ENCODE data around the gene ANKRD39. TPM values are rescaled to one million over a fixed set of nuclear protein-coding genes. Genes with fewer than 3 reads are reported as not detected.

The ANKRD39 gene
- total and polyA plus RNA-seq, 10 of the 15 experiments (the other 5 are each of a cell fraction or from before 2014, with no cell fraction given): 7.4 to 36.2 (median 23.7) TPM

DNA sequence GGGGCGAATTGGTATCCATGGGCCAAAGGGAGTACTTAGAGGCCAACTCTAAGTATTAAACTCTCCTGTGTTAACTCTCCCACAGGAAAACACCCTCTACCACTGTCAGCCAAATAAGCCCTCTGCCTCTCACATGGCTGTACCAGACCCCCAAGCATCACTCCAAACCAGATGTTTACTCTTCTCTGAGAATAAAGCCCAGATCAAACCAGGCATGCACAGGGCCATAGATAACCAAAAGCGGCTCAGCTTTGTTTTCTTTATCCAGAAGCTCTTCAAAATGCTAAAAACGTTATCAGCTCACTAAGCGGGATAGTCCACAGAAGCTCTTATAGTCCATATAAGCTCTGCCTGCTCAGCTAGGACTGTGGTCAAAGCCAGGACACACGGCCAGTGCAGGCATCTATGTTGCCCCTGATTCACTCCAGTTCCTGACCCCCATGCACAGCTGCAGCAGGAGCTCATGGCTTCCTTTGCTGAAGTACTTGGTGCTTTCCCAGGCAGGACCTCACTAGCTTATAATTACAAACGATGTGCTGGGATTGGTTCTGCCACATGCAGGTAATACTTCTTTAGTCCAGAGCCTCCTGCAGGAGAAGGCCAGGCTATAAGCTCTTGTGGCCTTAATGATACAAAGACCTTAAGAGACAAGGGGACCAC is 33.0 kb upstream of the ANKRD39 start (continued):
- TF ChIP-seq, protein P1, sequence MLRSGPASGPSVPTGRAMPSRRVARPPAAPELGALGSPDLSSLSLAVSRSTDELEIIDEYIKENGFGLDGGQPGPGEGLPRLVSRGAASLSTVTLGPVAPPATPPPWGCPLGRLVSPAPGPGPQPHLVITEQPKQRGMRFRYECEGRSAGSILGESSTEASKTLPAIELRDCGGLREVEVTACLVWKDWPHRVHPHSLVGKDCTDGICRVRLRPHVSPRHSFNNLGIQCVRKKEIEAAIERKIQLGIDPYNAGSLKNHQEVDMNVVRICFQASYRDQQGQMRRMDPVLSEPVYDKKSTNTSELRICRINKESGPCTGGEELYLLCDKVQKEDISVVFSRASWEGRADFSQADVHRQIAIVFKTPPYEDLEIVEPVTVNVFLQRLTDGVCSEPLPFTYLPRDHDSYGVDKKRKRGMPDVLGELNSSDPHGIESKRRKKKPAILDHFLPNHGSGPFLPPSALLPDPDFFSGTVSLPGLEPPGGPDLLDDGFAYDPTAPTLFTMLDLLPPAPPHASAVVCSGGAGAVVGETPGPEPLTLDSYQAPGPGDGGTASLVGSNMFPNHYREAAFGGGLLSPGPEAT (IDR thresholded peaks at IDR 0.05; ENCODE audit: low read depth): no peak

DNA sequence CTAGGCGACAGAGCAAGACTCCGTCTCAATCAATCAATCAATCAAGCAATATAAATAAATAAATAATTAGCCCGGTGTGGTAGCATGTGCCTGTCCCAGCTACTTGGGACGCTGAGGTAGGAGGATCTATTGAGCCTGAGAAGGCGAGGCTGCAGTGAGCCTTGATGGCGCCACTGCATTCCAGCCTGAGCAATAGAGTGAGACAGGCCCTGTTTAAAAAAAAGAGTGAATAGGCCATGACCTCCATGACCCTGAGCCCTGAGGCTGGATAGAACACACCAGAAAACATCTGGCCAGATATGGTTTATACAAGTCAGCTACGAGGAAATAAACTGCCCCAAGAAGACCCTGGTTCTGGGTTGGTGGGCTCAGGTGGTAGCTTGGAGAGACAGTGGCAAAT is 32.4 kb upstream of the ANKRD39 start:
- FAIRE-seq: no peak
- H3K4me2 ChIP-seq (ENCODE audit: control insufficient read depth, insufficient read depth): no peak overlapping the region
- no peaks in the 10 kb centered on the region for H3K4me1 ChIP-seq (ENCODE audit: control insufficient read depth, insufficient read depth, low read length)
- H2AFZ ChIP-seq (ENCODE audit: control insufficient read depth, low read depth, low read length): no peak overlapping the region
- H4K20me1 ChIP-seq (ENCODE audit: control insufficient read depth, insufficient read depth): no peaks in the 10 kb centered on the region
- in situ Hi-C loops (cut with MboI): no loop called here
- H3K9ac ChIP-seq (ENCODE audit: control insufficient read depth, insufficient read depth, low read length): no peak overlapping the region
- H3K4me3 ChIP-seq: no peak overlapping the region
- intact Hi-C loops (cut with micrococcal nuclease; ENCODE audit: unreplicated experiment): no loop called here
- ChIA-PET RAD21 (ENCODE audit: unreplicated experiment) (interaction anchor here (1.2 kb wide), 1 partner anchor 16 kb away, joined by 4 read pairs; no protein-coding TSS in a partner anchor), SMC1A (ENCODE audit: uncharacterized antibody, unreplicated experiment) (interaction anchor here (1.3 kb wide), 1 partner anchor 16 kb away, joined by 3 read pairs; no protein-coding TSS in a partner anchor), POLR2A (interaction anchor here (0.7 kb wide), 1 partner anchor 16 kb away, joined by 3 read pairs; no protein-coding TSS in a partner anchor), CTCF (interaction anchor here (1.0 to 1.1 kb wide), 2 partner anchors 9 to 41 kb away, joined by 3 read pairs; no protein-coding TSS in a partner anchor)
- BruUV-seq (replicated peaks): no TSS peak
- H3K27me3 ChIP-seq (replicated peaks in 1 of 2; ENCODE audit: control insufficient read depth in 2 of 2, insufficient read depth in 2 of 2, low read length in 1 of 2): no peaks in the 10 kb centered on the region
- no peaks in the 10 kb centered on the region for H3K9me3 ChIP-seq (replicated peaks; ENCODE audit: control insufficient read depth, insufficient read depth, low read length)
- H3K36me3 ChIP-seq (ENCODE audit: control insufficient read depth in 2 of 2, insufficient read depth in 2 of 2, low read length in 1 of 2): no peaks in the 10 kb centered on the region
- no peak for DNase-seq (ENCODE audit: low read depth, low spot score)
- WGBS (ENCODE audit: insufficient coverage, insufficient replicate concordance, low lambda C conversion rate, missing lambda C conversion rate): 73% methylated on average over 7 of the region's 7 CpGs
- H3K79me2 ChIP-seq (ENCODE audit: control insufficient read depth, insufficient read depth, low read length): no peaks in the 10 kb centered on the region
- H3K27ac ChIP-seq (ENCODE audit: control insufficient read depth, insufficient read depth): no peak overlapping the region
- no peak for ATAC-seq
- TF ChIP-seq SMAD5 (IDR thresholded peaks at IDR 0.05; ENCODE audit: low read depth): no peak
- no peak for TF ChIP-seq HCFC1 (IDR thresholded peaks at IDR 0.05; ENCODE audit: low read length)
- TF ChIP-seq, protein P1 (IDR thresholded peaks at IDR 0.05; ENCODE audit: low read depth): no peak
- TF ChIP-seq, protein P2, sequence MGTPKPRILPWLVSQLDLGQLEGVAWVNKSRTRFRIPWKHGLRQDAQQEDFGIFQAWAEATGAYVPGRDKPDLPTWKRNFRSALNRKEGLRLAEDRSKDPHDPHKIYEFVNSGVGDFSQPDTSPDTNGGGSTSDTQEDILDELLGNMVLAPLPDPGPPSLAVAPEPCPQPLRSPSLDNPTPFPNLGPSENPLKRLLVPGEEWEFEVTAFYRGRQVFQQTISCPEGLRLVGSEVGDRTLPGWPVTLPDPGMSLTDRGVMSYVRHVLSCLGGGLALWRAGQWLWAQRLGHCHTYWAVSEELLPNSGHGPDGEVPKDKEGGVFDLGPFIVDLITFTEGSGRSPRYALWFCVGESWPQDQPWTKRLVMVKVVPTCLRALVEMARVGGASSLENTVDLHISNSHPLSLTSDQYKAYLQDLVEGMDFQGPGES (IDR thresholded peaks at IDR 0.05): no peak
- TF ChIP-seq TCF12 (IDR thresholded peaks at IDR 0.05; ENCODE audit: low read depth, low read length): no peak
- TF ChIP-seq ZNF217 (IDR thresholded peaks at IDR 0.05): no peak
- no peak for TF ChIP-seq ZSCAN29 (IDR thresholded peaks at IDR 0.05)
- TF ChIP-seq, protein P3, sequence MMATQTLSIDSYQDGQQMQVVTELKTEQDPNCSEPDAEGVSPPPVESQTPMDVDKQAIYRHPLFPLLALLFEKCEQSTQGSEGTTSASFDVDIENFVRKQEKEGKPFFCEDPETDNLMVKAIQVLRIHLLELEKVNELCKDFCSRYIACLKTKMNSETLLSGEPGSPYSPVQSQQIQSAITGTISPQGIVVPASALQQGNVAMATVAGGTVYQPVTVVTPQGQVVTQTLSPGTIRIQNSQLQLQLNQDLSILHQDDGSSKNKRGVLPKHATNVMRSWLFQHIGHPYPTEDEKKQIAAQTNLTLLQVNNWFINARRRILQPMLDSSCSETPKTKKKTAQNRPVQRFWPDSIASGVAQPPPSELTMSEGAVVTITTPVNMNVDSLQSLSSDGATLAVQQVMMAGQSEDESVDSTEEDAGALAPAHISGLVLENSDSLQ (IDR thresholded peaks at IDR 0.05): no peak
- TF ChIP-seq EGR1 (IDR thresholded peaks at IDR 0.05; ENCODE audit: borderline replicate concordance in 1 of 2, low read depth in 2 of 2, low read length in 2 of 2): no peak
- TF ChIP-seq, protein P4, sequence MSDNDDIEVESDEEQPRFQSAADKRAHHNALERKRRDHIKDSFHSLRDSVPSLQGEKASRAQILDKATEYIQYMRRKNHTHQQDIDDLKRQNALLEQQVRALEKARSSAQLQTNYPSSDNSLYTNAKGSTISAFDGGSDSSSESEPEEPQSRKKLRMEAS (IDR thresholded peaks at IDR 0.05; ENCODE audit: low read depth, low read length): no peak
- TF ChIP-seq, protein P5, sequence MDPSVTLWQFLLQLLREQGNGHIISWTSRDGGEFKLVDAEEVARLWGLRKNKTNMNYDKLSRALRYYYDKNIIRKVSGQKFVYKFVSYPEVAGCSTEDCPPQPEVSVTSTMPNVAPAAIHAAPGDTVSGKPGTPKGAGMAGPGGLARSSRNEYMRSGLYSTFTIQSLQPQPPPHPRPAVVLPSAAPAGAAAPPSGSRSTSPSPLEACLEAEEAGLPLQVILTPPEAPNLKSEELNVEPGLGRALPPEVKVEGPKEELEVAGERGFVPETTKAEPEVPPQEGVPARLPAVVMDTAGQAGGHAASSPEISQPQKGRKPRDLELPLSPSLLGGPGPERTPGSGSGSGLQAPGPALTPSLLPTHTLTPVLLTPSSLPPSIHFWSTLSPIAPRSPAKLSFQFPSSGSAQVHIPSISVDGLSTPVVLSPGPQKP (IDR thresholded peaks at IDR 0.05; ENCODE audit: low read depth, low read length): no peak
- no peak for TF ChIP-seq NR2C2 (IDR thresholded peaks at IDR 0.05; ENCODE audit: borderline replicate concordance, control insufficient read depth, insufficient read length, low read depth)
- TF ChIP-seq TCF3 (IDR thresholded peaks at IDR 0.05; ENCODE audit: borderline replicate concordance, insufficient read depth, low read depth, low read length): no peak

Data from GM12878 (cell line).